Erythroblast (primary cell): ENCODE data around the gene CRTC1.
"Not testable (repeated sequence)": the region's sequence is repeated elsewhere in the genome, so short reads cannot be mapped to it uniquely, and the experiment has no call there.

Source experiments
- DNase-seq, 2 experiments: peaks; one replicate each; lab custom pipeline; 2025; lab: John Stamatoyannopoulos, UW
- GATA1 ChIP-seq: IDR thresholded peaks from 2 replicates; pipeline ENCODE4 v1.6.1; 2011; ENCODE audit warnings: low read depth, mild to moderate bottlenecking, control low read depth, low read length, moderate library complexity
- POLR2A ChIP-seq: IDR thresholded peaks from 2 replicates; pipeline ENCODE4 v1.6.1; 2011; ENCODE audit warnings: mild to moderate bottlenecking, low read length

CRTC1 gene

GRCh38 chr19:18729933-18730530 lies 46.6 kb downstream of the CRTC1 start:
- DNase-seq: no peak

DNA sequence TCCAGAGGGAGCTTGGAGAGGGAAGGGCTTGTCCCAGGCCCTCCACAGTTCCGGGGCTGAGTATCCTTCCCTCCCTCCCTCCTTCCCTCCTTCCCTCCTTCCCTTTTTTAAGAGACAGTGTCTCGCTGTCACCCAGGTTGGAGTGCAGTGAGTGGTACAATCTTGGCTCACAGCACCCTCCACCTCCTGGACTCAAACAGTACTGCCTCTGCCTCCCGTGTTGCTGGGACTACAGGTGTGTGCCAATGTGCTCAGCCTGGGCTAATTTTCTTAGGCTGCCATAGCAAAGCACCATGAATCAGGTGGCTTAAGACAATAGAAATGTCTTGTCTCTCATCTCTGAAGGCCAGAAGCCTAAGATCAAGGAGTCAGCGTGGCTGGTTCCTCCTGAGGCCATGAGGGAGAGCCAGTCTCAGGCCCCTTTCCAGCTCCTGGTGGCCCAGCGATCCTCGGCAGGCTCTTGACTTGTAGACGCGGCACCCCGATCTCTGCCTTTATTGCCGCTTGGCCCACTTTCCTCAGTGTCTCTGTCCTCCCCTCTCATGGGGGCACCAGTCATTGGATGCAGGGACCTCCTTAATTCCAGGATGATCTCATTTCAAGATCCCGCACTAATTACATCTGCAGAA lies 47.5 kb downstream of the CRTC1 start:
- DNase-seq: no peak
- no peak for TF ChIP-seq GATA1
- no peak for TF ChIP-seq POLR2A

More at GRCh38 chr19:18729933-18730530, 46.6 kb downstream of the CRTC1 start:
- TF ChIP-seq POLR2A (no peak), GATA1 (no peak)

- no peak for DNase-seq
- no peak for TF ChIP-seq POLR2A
- no peak for TF ChIP-seq GATA1
Observed at GRCh38 chr19:18731562-18732008, 48.1 kb downstream of the CRTC1 start.

DNA sequence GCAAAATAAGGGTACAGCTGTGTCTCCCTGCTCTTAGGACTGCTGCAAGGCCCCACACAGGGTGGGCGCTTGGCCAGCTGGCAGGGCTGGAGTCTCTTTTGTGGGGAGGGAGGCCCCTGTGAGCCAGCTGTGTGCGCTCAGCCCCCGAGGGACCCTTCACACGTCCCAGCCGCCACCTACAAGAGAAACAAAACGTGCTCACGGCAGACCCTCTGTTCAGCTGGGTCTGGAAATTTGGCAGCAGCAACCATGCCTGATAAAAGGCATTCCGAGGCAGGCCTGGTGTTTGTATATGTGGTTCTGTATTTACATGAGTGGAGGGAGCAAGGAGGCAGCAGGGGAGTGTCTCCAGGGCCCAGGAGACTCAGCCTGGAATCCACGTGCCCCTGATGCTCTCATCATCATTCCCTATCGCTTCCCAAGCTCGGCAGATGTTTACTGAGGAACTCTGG lies 49.7 kb downstream of the CRTC1 start:
- no peak for DNase-seq
- TF ChIP-seq GATA1: no peak
- no peak for TF ChIP-seq POLR2A

DNA sequence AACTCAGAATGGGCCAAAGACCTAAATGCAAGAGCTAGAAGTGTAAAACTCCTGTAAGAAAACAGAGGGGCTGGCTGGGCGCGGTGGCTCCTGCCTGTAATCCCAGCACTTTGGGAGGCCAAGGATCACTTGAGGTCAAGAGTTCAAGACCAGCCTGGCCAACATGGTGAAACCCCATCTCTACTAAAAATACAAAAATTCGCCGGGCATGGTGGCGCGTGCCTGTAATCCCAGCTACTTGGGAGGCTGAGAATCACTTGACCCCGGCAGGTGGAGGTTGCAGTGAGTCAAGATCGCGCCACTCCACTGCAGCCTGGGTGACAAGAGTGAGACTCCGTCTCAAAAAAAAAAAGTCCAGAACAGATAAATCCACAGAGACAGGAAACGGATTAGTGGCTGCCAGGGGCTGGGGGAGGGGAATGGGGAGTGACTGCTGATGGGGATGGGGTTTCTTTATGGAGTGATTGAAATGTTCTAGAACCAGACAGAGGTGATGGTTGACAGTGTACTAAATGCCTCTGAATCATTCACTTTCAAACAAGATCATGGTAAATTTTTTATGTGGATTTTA lies 50.4 kb downstream of the CRTC1 start:
- DNase-seq: not testable (repeated sequence)

GRCh38 chr19:18735324-18735723 lies 51.8 kb downstream of the CRTC1 start:
- DNase-seq: no peak
- TF ChIP-seq POLR2A: no peak
- TF ChIP-seq GATA1: no peak

DNA sequence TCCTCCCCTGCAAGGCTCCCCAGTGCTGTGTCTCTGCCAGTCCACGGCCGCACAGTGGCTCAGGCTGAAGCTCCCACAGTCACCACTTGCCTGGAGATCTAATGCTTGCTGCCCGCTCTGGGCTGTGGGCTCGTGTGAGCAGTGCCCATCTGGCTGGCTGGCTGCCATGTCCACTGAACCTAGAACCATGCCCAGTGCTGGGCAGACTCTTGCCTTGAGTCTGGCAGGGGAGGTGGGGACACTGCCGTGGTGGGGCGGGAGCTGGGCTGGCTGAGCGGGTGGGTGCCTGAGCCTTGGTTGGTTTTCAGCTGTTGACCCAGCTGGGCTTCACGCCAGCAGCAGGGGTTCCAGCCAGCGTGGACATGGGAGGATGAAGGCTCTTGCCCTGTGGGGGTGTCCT lies 52.3 kb downstream of the CRTC1 start:
- no peak for DNase-seq
- TF ChIP-seq POLR2A (no peak), GATA1 (no peak)

GRCh38 chr19:18736415-18737336 lies 53.2 kb downstream of the CRTC1 start:
- TF ChIP-seq GATA1 (no peak), POLR2A (no peak)
- no peak for DNase-seq

- no peak for DNase-seq
- TF ChIP-seq POLR2A (no peak), GATA1 (no peak)
Observed at GRCh38 chr19:18737337-18737953, 54.0 kb downstream of the CRTC1 start.

GRCh38 chr19:18737954-18738351 lies 54.5 kb downstream of the CRTC1 start:
- TF ChIP-seq GATA1: no peak
- no peak for TF ChIP-seq POLR2A
- DNase-seq: no peak

DNA sequence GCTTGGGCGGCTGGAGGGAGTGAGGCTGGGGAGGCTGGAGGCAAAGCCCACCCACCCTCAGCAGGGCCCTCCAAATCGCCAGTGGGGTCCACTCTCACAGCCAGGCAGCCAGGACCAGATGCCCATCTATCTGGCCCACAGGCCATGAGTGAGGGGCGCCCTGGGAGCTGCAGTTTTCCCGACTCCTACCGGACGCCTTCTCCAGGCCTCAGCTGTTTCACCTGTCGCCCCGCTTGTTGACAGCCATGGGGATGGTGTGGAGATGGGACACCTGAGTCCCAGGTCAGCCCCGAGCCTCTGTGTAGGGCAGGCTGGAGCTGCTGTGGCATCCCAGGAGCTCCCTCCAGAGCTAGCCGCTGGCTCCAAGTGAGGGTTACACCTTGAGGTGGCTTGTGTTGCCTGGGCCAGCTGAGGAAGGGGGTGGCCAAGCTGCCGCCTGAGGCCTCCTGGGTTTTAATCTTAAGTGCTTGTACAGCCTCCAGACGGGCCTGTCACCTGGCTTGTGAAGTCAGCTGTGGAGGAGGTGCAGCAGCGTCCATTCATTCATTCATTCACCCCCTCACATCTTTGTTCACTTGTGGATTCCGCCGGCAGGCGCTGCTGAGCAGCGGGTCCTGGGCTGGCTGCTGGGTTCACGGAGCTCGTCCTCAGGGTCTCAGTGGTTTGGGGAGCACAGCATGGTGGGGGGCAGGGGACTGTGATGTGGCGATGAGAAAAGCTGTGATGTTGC lies 55.6 kb downstream of the CRTC1 start:
- no peak for TF ChIP-seq POLR2A
- no peak for TF ChIP-seq GATA1
- DNase-seq: no peak
